ENCODE data around the gene HMGB4.

Gene HMGB4

DNA sequence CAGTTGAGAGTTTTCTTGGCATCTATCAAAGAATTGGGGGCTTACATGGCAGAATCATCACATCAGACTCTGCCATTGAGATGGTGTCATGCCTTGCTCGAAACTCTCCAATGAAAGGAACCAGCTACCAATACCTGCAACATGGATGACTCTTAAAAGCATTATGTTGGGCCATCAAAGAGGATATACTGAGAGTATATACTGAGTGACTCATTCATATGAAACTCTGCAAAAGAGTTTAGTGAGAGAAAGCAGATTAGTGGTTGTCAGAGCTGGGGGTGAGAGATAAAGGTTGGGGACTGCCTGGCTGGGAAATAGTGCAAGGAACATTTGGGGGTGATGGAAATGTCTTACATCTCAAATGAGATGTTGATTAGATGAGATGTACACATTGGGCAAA, 14.7 kb upstream of the HMGB4 start:
- DNase-seq = no peak

DNA sequence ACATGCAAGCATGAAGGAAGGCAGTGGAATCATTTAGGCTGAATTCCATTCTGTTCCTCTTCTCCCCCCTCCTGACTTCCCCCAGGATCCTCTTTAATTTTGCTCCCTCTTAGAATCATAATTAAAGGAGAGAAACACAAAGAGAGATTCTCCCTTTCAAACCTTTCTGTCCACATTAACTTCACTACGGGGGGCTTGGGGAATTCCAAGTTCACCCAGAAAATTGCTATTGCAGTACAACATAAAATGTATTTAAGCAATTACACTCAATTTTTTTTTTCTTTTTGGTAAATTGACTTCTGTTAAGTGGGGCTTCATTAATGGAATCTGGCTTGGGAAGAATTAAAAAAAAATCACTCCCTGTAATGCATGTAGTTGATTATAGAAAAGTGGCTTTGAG, 13.4 kb upstream of the HMGB4 start:
- no peak for DNase-seq

GRCh38 chr1:33852711-33853110, 11.2 kb upstream of the HMGB4 start:
- DNase-seq = no peak

DNA sequence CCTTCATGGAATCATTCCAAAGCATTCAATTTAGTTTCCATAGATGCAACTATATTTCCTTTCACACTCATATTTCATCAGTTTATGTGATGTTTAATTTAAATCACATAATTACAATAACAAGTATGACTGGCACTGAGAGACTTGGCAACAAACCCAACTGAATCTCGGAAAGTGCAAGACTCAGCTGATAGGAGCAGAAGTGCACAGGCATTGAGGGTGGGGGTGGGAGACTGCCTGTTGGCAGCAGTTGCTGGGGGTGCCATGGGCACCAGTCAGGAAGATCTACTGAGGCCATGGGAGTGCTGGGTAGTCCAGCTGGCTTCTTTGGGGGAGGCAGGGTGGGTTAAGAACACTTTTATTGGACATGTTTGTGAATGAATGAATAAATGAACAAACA, 10.4 kb upstream of the HMGB4 start:
- no peak for DNase-seq

- DNase-seq = no peak
Observed at GRCh38 chr1:33854091-33854490, 9.8 kb upstream of the HMGB4 start.

DNA sequence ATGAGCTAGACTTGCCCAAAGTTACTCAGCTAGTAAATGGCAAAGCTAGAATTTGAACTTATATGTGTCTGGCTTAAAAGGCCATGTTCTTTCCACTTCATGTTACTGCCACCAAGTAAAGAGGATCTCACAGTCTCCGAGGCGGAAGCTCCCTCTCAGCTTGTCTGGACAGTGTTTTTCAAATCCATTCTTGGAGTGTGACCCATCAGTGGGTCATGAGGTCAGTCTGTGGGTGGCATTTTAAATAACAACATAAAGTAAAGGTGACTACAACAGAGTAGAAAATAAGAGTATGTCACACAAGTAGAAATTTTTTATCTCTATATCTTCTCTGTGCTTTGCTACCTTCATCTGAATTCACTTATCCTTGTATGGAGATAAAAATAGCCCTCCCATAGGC, 3.2 kb upstream of the HMGB4 start:
- no peak for DNase-seq

- no peak for DNase-seq
Observed at GRCh38 chr1:33864460-33865389, 846 bp downstream of the HMGB4 start.

GRCh38 chr1:33866281-33866680, 2.4 kb downstream of the HMGB4 start:
- no peak for DNase-seq

DNA sequence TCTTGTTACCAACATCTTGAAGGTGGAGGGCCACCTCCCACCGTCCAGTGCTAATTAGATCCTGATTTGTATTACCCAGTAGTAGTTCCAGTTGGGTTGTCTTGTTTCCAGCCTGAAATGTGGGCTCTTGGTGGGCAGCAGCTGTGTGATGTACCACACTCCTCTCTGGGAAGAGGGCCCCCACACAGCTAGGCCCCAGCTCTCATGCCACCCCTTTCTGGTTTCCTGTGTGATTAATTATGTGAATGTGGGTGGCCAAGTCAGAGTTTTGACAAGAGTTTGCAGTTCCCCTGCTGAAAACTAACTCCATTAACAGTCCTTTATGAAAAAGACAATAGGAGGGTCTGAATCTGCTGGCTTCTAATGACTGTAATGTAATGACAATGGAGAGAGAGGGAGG, 3.8 kb downstream of the HMGB4 start:
- DNase-seq = no peak

- DNase-seq = no peak
Observed at GRCh38 chr1:33872275-33872674, 8.4 kb downstream of the HMGB4 start.

DNA sequence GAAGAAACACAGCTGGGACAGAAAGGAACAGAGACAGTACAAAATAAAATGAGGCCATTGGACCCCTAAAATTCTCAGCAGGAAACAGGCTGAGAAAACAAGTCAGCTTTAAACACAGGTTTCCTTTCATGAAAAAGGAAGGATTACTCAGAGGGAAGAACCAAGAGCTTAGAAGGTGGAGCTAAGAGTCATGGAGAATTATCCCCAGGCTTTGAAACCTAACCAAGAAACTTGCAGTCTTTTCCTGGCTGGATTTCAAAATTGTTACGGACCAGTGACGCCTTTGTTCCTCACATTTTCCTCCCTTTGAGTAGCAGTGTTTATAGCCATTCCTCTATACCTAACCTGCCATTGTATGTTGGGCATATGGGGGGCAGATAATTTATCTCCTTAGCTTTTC, 8.8 kb downstream of the HMGB4 start:
- DNase-seq = no peak

DNA sequence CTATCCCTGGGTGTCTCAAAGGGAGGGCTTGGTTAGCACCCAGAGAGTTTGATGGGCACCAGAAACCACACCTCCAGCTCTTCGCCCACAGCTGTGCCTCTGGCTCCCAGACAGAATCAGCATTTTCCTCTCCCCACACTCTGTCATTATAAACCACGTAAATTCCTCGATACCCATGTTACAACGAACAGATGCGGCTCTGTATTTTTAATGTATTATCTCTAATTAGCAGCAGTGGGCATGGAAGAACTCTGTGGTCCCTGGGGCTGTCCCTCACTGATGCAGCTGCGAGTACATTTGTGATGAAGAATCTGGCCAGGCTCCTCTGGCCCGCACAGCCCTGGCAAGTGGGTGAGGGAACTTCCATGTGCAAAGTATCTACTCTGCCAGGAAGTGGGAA, 10.8 kb downstream of the HMGB4 start:
- DNase-seq = no peak

DNA sequence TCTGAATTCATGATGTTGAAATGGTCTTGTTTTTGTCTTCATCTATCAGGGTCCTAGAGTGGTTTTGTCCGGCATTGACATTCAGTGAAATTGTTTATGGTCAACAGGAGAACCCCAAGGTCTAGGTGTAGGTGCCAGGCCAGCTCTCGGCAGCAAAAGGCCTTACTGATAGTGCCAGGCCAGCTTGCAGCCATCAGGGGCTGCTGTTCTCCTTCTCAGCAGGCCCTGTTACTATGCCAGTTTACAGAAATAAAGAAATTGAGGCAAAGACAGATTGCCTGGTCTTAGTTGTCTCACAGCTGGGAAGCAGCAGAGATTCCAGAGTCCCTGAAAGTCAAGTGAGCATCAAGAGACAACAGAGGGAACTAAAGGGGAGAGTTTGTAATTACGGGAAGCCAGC, 12.0 kb downstream of the HMGB4 start:
- DNase-seq = peak; percentile 14

GRCh38 chr1:33876970-33877650, 13.2 kb downstream of the HMGB4 start:
- DNase-seq = peak; percentile 57

DNA sequence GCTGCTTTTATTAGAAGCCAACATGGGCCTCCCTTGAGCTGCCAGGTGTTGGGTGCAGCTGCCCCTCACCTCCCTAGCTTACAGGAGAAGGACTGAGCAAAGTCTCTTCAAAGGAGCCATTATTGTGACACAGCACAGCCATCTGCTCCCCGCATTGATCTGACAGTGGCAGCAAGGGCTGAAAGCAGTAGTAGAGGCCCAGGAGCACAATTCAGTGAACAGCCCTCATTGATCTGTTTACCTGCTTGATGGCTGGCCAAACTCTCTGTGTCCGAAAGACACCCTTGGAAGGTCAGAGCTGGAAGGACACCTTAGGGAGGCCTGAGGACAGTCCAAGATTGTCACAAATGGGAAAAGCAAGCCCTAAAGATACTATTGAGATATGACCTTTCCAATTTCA, 14.5 kb downstream of the HMGB4 start:
- DNase-seq = no peak

GRCh38 chr1:33880305-33880704, 16.4 kb downstream of the HMGB4 start:
- no peak for DNase-seq

DNA sequence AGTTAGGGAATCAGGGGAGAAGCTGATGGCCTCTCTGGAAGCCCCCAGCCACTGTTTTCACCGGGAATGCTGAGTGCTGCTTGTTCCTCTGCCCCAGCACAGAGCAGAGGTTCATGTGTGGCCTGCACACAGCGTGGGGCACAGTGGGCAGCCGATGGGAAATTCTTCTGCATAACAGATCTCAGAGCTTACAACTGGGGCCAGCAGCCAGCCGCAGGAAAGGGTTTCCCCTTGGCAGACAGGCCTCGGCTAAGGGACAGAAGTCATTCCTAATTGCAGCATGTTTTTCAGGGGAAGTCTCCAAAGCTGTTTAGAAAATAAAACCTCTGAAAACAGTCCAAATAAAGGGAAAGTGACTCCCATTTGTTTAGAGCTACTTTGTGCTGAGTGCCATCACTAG, 22.6 kb downstream of the HMGB4 start:
- DNase-seq = no peak

GRCh38 chr1:33893147-33893830, 29.4 kb downstream of the HMGB4 start:
- peak; percentile 66 for DNase-seq

DNA sequence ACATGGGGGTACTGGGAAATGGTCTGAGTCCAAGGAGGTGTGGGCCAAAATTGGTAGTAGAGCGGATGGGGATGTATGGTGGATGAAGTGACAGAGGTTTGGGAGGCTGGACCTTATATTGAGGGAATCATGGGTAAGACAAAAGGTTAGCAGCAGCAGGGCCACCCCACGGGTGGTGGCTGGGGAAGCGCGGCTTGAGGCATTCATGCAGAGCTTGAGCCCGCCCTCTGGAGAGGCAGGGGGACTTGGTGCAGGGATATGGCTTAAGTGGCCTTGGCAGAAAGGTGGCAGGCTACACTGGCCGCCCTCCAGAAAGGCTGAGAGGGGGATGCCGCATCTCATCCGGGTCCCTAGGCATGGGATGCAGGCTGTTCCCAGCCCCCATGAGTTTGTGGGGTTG, 31.5 kb downstream of the HMGB4 start:
- no peak for DNase-seq

DNA sequence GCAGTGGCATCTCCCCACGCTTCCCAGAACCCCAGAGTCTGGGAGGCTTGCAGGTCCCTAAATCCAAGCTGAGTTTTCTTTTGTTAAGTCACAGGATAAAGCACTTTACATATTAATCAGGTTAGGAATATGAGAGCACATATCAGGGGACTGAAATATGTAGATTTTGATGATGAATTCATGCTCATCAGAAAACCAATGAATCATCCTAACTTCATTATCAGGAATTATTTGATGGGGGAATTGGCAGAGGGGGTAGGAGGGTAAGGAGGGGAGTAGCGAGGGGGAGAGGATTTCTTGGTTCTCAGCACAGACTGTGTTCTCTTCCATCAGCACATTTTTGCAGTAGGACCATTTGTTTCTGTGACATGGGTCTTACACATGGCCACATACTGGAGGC, 32.1 kb downstream of the HMGB4 start:
- no peak for DNase-seq

DNA sequence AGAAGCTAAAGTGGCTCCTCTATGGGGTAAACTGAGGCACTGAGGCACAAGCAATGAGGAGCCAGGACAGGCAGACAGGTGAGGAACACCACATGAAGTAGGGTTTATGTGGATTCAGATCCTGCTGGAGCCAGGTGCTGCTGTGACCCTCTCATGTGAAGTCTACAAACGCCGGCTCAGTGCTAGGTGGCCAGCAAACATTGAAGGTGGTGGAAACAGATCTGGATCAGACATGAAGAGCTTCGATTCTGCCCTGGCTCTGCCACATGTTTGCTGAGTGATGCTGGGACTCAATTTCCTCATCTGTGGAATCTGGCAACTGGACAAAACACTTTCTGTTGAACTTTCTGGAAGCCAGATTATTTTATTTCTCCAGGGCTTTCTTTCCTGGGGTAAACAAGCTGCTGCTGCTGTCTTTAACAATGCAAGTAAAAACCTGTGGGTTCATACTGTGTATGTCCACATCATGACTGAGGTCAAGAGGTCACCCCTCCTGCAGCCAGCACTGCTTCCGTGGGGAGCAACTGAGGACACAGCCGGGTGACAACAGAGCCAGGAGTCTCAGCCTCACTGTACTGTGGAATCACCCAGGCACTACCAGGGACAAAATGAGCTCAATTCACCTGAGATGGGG, 33.3 kb downstream of the HMGB4 start:
- DNase-seq = no peak

- no peak for DNase-seq
Observed at GRCh38 chr1:33898406-33898805, 34.5 kb downstream of the HMGB4 start.

DNA sequence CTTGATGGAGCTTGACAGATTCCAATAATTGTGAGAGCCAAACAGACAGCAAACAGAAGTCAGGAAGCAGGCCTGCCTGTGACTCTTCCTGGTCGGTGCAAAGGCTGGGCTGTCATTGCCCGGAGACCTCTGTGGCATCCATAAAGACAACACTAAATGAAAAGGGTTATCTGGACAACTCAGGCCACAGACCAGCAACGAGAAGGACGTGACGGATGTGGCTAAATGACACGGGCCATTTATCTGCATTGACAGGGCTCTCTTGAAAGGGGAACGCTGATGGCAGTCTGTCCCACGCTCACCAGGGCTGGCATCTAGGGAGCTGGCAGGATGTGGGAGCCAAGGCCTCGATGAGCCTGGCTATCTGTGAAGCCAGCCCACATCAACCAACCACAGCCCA, 35.0 kb downstream of the HMGB4 start:
- no peak for DNase-seq

All from HCEC 1CT (cell line).